NCI-H2107 treated with DMSO at 0.1 percent for 48 hours (cell line): ENCODE data around the gene UTP3.
"Not testable (repeated sequence)": the region's sequence is repeated elsewhere in the genome, so short reads cannot be mapped to it uniquely, and the experiment has no call there.

Experiments used
- DNase-seq: peaks from one replicate; lab custom pipeline; 2025; ENCODE audit not compliant: unreplicated experiment; lab: John Stamatoyannopoulos, UW

UTP3 gene

DNA sequence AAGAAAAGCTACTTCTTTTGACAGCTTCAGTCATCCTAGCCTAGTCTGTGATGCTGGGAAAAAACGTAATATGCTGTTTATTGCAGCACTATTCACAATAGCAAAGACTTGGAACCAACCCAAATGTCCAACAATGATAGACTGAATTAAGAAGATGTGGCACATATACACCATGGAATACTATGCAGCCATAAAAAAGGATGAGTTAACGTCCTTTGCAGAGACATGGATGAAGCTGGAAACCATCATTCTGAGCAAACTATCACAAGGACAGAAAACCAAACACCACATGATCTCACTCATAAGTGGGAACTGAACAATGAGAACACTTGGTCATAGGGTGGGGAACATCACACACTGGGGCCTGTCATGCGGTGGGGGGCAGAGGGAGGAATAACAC, 6.2 kb upstream of the UTP3 start:
- DNase-seq = not testable (repeated sequence)

DNA sequence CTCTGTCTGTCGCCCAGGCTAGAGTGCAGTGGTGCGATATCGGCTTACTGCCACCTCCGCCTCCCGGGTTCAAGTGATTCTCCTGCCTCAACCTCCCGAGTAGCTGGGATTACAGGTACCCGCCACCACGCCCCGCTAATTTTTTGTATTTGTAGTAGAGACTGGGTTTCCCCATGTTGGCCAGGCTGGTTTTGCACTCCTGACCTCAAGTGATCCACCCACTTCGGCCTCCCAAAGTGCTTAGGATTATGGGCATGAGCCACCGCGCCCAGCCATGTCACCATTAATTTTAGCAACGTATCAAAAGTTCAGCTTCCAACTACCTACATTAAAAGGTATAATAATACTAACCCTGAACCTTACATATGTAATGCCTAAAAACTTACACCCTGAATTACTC, 940 bp upstream of the UTP3 start:
- DNase-seq = no peak

DNA sequence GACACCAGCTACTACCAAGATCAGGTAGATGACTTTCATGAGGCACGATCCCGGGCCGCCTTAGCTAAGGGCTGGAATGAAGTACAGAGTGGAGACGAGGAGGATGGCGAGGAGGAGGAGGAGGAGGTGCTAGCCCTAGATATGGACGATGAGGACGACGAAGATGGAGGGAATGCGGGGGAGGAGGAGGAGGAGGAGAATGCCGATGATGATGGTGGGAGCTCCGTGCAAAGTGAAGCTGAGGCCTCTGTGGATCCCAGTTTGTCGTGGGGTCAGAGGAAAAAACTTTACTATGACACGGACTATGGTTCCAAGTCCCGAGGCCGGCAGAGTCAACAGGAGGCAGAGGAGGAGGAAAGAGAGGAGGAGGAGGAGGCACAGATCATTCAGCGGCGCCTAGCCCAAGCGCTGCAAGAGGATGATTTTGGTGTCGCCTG, 481 bp downstream of the UTP3 start:
- no peak for DNase-seq

DNA sequence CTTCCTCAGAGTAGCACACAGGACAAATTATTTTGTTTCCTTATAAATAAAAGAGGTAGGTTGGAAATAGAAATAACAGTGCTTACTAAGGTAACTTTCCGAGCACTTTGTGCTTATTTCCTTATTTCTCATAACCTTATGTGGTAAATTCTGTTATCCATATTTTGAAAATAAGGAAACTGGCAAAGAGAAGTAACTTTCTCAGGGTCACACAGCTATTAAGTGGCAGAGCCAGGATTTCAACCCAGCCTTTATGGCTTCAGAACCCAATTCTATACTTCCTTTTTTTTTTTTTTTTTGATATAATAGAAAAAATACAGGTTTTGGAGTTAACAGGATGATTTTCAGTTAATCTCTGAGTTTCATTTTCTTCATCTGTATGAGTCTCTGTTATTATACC, 3.3 kb downstream of the UTP3 start:
- DNase-seq = no peak

DNA sequence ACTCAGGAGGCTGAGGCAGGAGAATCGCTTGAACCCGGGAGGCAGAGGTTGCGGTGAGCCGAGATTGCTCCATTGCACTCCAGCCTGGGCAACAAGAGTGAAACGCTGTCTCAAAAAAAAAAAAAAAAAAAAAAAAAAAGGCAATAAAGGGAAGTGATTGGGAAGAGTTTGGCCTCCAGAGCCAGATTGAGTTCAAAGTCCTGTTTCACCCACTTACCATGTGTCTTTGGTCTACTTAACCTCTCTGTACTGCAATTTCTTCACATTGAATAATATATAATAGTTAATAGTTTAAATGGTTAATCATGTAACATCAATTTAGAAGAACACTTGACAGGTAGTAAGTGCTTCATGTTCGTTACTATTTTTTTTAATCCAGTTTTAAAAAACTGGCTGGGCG, 6.3 kb downstream of the UTP3 start:
- DNase-seq = not testable (repeated sequence)

DNA sequence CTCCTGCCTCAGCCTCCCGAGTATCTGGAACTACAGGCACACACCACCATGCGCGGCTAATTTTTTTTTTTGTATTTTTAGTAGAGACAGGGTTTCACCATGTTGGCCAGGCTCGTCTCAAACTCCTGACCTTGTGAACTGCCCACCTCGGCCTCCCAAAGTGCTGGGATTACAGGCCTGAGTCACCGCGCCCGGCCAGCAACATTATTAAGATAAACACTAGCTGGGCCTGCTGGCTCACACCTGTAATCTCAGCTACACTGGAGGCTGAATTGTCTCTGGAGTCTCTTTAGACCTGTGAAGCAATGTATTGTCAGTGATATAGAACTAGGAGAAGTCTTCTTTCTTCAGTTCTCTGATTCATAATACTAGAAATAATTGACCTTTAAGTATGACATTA, 10.1 kb downstream of the UTP3 start:
- DNase-seq = not testable (repeated sequence)

DNA sequence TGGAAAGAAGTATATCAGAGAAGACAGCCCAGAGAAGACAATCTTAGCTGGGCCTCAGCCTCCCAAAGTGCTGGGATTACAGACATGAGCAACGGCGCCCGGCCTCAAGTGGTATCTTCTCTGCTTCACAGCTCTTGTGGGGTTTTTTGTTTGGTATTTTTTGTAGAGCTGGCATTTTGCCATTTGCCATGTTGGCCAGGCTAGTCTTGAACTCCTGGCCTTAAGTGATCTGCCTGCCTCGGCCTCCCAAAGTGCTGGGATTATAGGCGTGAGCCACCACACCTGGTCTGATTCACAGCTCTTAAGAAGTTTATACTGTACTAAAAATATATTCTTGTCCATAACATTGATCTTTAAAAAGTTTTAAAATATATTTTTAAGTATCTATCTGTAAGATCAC, 12.4 kb downstream of the UTP3 start:
- no peak for DNase-seq

DNA sequence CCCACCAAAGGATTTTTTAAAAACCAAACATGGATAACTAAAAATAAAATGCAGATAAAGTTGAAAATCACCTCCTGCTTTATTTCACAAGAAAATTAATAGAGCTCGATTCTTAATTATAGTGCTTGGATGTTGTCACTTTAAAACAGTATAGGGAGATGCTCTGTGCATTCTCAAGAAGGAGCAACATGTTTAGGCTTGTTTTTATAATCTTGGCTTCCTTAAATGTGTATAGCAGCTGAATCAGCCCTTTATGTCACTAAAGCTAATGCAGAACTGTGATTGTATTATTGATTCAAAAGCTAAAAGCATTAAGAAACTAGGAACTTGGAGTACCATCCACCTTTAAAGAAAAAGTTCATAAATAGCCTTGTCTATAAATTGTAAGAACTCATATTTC, 12.9 kb downstream of the UTP3 start:
- no peak for DNase-seq

DNA sequence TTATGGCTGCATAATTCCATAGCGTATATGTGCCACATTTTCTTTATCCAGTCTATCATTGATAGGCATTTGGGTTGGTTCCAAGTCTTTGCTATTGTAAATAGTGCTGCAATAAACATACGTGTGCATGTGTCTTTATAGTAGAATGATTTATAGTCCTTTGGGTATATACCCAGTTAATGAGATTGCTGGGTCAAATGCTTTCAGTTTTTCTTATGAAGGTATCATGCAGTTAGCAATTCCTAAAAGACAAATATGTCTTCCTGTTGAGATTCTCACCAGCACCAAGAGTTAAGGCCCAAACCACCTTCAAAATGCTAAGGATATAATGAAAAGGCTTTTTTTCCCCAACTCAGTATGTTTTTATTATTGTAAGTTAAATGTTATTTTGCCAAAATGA, 14.3 kb downstream of the UTP3 start:
- DNase-seq = not testable (repeated sequence)

DNA sequence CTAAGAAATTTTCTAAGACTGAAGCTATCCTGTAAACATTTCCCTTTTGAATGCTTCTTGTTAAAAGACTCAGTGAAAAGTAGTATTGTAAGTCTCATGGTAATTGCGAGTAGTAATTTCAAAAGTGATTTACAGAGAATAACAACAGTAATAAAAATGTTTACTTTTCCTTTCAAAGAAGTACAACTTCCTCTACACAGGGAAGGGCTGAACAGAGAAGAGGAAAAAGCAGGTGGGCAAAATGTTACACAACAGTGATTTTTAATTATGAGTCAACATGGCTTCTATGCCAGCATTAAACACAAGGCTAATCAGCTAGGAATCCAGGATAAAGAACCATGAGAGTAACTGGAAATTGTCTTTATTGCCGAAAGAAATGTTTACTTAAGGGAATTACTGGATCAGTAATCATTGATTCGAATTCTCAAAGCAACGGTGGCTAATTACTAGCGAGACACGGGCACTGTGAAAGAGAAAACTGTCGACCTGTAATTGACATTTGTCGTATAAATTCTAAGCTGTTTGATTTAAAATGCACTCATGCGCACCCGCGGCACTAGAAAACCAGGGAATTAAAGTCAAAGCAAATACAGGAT, 15.4 kb downstream of the UTP3 start:
- peak; percentile 78 for DNase-seq

DNA sequence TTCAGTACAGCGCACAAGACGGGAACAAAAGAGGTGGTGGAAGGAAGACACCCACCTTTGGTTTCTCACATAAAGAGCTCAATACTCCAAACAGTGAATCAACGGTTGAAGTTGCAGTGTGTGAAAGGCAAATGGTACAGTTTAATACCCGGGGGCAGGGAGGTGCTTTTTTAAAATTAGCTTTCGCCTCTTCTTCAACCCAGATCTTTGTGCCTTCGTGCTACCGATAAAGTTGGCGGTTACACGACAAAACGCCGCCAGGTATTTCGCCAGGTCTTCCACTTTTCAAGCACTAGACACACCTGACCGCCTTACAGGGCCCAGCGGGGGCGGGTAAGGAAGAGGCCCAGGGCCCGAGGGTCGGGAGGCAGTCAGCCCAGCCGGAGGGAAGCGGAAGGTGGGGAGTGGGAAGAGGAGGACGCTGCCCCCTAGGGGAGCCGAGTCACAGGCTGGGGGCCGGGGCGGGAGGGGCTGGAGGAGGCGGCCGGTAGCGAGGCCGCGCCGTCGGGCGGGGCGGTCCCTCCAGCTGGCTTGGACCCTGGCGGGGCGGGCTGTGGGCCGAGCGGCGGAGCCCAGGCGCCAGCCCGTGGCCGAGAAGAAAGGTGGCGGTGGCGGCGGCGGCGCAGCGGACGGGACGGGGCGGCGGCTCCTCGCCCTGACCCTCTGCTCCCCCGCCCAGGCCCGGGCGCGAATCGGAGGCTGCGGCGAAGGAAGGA, 16.0 kb downstream of the UTP3 start:
- DNase-seq = peak; percentile 78

DNA sequence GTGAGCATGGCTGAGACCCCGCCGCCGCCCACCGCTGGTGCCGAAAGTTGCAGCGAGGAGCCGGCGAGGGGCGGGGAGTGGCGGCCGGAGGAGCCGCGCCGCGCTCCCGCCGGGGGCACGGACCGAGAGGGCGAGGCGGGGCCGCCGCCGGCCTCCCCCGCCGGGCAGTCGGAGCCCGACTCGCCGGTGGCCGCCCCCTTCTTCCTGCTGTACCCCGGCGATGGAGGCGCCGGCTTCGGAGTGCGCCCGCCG, 16.5 kb downstream of the UTP3 start:
- no peak for DNase-seq

DNA sequence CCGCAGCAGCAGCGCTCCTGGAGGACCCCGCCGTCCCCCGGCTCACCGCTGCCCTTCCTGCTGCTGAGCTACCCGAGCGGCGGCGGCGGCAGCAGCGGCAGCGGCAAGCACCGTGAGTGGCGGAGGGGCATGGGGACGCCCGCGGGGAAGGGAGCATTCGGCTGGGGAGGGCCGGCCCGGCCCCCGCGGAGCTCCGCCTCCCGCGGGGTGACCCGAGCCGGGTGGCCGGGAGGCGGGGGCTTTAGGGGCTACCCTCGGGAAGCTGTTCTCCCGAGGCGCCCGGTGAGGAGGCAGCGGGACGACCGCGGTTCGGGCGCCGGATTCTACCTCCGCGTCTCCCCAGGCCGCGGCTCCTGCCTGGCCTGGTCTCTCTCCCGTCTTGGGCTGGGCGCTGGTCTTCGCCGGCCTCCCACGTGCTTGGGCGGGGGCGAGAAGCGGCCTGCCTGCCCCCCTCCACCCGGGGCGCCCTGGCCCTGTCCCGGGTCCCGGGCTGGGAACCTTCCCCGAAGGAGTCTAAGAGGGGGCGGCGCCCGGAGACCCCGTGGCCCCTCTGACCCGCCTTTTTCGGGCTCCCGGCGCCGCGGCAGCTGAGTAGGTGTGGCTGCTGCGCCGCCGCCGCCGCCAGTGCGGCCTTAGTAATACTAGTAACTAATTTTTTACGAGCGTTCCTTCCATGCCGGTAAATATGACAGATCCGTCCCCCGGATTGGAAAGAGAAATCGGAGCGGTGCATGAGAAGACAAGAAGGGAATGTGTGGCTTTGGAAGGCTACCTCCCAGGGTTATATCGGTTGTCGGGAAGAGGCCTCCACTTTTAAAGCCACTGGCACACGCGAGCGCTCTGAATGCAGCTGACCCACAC, 17.1 kb downstream of the UTP3 start:
- DNase-seq = no peak

DNA sequence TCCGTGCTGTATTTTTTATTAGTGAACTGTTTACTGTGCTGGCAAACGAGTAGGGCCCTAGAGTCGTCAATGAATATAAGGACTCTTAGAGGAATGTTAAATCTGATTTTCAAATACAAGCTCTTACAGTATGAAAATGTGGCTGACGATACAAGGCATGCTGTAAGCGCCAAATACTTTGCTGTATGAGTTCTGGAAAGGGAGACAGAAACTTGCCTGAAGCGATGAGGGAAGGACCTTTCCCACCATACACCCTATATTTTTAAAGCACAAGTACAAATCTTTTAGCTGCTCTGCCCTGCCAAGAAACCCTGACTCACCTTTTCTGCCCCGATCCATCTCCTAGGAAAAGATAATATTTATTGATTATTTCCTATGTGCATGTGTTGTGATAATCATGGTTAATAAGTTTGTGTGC, 17.7 kb downstream of the UTP3 start:
- DNase-seq = no peak

DNA sequence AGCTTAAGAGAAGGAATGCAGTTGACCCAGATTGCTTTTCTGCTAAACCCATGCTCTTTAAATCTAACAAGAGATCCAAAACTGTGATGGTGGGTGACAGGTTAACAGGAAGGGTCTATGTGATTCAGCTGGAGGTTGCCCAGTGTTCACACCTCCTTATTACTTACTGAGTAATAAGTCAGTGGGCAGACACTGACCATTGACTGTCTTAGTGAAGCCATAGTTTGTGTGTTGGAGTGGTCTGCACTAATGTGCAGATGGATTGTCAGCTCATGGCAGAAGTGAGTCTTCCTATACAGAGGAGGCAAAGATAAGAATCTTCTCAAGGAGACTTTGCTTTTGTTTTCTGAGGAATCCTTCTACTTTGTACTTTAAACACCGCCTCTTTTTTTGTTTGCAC, 18.2 kb downstream of the UTP3 start:
- no peak for DNase-seq

DNA sequence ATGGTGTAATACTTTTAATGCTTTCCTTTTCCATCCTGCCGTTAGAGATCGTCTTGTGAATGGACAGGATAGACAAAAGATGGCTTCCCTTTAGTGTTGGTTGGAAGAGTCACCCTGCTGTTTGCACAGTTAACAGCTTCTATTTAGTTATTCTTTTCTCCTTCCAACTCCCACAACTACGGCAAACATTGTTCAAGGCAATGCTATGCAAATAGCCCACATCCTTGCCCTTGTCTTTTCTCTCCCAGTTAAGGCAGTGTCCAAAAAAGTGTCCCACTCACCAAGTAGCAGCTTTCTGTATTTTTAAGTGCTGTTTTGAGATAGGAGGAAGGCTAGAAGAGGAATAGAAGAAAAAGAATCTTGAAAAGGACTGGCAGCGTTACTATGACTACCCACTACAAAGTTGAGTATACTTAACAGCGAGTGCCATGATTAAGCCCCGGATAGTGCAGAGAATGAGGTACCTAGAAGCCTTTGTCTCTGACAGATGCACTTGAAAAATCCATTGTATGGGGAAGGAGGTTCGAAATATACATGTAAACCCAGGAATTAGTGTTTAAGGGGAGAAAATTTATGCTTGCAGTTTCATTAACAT, 21.4 kb downstream of the UTP3 start:
- peak; percentile 40 for DNase-seq

DNA sequence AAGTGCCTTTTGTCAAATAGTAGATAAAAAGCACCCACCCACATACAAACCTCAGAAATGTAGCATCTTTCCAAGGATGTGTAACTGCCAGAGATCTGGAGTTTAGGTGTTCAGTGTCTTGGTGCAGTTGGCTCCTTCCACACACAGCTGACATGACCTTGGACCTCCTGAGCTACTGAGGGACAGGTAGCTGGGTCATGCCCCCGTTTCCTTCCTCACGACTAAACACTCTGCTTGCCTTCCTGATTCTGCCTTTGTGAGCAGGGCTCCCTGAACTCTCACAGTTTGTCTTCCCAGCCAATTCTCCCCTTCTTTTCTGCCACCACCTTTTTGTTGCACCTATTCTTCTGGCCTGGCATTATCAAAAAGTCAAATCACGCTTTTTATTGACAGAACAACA, 23.3 kb downstream of the UTP3 start:
- DNase-seq = no peak

DNA sequence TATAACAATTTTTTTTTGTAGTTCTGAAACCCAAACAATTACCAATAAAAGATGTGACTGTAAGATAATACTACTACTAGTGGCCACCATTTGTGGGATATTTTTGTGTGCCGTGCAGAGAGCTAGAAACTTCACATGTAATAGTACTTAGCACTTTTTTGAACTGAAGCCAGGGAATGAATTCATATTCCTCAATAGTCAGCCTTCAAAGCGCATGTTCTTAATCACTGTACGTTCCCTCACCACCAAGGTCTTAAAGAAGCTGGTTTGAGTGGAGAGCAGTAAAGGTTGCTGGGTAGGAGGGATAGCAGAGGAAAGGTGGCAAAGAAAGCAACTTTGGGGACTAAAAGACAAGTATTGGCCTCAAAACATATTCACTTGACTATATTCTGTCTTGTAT, 23.8 kb downstream of the UTP3 start:
- DNase-seq = no peak

DNA sequence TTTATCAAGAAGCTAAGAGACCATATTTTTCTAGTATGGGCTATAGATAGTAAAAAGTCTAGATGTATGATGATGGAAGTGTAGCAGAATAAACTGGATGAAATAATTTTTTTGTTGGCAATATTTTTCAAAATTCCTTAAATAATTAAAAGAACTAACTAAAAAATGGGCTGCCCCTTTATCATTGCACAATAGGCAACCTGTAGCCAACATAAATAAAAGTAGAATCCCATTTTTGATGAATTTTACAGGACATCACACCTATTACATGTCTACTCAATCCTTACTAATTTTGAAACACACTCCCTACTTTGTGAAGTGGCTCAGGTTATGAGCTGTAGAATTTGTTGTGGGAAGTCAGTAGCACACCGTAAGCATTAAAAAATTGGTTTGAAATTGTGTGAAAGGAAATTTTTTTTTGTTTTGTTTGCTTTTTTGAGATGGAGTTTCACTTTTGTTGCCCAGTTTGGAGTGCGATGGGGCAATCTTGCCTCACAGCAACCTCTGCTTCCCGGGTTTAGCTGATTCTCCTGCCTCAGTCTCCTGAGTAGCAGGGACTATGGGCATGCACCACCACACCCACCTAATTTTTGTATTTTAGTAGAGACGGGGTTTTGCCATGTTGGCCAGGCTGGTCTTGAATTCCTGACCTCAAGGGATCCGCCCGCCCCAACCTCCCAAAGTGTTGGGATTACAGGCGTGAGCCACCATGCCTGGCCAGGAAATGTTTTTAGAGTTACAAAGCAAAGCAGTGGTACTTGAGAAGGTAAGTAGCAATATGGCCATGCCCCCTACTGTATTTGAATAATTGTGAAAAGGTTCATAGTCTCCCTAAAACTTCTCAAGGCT, 24.5 kb downstream of the UTP3 start:
- no peak for DNase-seq

DNA sequence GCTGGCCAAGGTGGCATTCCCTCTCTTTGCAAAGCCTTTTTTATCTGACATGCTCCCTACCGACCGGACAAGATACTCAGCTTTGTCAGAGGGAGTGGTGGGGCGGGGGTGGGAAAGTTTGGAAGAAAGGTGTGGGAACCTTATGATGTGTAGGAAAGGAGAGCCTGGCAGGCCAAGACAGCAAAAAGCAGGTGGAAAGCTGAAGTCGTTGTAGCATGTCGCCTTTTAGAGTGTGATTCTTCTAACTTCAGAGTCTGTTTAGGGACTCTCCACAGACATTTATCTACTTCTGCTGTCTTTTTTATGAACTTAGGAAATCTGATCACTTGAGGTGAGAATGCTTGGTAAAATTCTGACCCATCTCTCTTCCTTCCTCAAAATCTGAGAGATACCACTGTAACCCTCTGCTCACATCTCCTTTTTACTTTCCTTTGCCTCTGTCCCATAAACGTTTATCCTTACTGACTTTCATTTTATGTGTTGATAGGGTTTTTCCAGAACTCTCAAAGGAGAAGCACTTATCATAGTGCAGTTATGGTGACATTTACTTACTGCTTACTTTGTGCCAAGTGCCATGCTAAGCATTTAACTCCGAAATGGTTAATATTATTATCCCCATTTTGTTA, 25.2 kb downstream of the UTP3 start:
- no peak for DNase-seq
